Nephron progenitor cell (in vitro differentiated cells): ENCODE measurements around the gene LIPC.

ENCODE experiments used
- DNase-seq: peaks from one replicate; pipeline ENCODE4 v3.0.0; 2021
- H3K27ac Mint-ChIP-seq: 2 replicates; pipeline ENCODE4 v1.8.0; 2021; ENCODE audit warnings: mild to moderate bottlenecking, moderate library complexity, mixed read lengths
- H3K27me3 Mint-ChIP-seq: 2 replicates; pipeline ENCODE4 v1.8.0; 2021; ENCODE audit warnings: mild to moderate bottlenecking, low read depth, mixed read lengths; ENCODE audit not compliant: poor library complexity
- H3K36me3 Mint-ChIP-seq: 2 replicates; pipeline ENCODE4 v1.8.0; 2021; ENCODE audit warnings: low read depth, mixed read lengths
- H3K4me1 Mint-ChIP-seq: 2 replicates; pipeline ENCODE4 v1.8.0; 2021; ENCODE audit warnings: mixed read lengths
- H3K4me3 Mint-ChIP-seq: 2 replicates; pipeline ENCODE4 v1.8.0; 2021; ENCODE audit warnings: mild to moderate bottlenecking, moderate library complexity, mixed read lengths
- H3K9me3 Mint-ChIP-seq: 2 replicates; pipeline ENCODE4 v1.8.0; 2021; ENCODE audit warnings: mild to moderate bottlenecking, moderate library complexity, mixed read lengths
- TF ChIP-seq, protein P1 (sequence below): fragments of 200-600 bp; sonication (generic); IDR thresholded peaks from 2 replicates; pipeline ENCODE4 v1.5.0; 2021; ENCODE audit warnings: antibody characterized with exemption

LIPC gene

DNA sequence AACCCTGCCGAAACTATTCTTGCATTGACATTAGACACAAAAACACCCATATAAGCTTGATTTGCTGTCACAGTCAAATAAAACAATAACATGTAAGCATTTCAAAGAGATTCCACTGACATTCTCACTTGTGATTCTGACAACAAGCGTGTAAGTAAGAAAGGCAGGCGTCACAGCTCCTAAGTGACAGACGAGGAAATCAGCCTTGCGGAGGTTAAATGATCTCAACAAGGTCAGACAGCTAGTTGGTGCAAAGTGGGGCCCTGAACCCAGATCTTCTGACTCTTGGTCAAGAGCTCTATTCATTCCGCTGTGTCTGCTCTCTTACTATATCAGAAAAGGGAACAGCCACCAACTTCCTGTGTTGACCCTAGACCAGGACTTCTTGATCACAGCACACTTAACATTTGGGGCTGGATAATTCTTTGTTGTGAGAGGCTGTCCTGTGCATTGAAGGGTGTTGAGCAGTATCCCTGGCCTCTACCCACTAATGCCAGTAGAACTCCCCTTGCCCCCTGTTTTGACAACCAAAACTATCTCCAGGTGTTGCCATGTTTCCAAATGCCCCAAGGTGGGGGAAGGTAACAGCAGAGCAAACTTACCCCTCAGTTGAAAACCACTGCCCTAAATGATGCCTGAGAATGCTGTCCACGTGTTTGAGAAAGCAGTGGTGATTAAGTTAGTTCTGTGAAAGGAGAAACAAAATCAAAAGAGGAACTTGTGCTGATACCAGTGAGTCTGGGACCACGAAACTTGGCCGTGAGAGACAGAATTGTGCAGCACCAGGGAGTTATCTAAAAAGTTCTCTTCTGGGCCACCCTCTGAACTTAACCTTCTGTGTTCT is 86.1 kb downstream of the LIPC start:
- DNase-seq, result no peak
- H3K4me1 Mint-ChIP-seq, result peaks cover 68% of the 10 kb centered on the region
- no peak overlapping the region for H3K27ac Mint-ChIP-seq
- TF ChIP-seq, protein P1, sequence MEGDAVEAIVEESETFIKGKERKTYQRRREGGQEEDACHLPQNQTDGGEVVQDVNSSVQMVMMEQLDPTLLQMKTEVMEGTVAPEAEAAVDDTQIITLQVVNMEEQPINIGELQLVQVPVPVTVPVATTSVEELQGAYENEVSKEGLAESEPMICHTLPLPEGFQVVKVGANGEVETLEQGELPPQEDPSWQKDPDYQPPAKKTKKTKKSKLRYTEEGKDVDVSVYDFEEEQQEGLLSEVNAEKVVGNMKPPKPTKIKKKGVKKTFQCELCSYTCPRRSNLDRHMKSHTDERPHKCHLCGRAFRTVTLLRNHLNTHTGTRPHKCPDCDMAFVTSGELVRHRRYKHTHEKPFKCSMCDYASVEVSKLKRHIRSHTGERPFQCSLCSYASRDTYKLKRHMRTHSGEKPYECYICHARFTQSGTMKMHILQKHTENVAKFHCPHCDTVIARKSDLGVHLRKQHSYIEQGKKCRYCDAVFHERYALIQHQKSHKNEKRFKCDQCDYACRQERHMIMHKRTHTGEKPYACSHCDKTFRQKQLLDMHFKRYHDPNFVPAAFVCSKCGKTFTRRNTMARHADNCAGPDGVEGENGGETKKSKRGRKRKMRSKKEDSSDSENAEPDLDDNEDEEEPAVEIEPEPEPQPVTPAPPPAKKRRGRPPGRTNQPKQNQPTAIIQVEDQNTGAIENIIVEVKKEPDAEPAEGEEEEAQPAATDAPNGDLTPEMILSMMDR, result no peak
- H3K27me3 Mint-ChIP-seq, result peaks cover 2% of the 10 kb centered on the region
- no peak overlapping the region for H3K4me3 Mint-ChIP-seq
- H3K36me3 Mint-ChIP-seq, result peaks cover 13% of the 10 kb centered on the region
- peaks cover 30% of the 10 kb centered on the region for H3K9me3 Mint-ChIP-seq

DNA sequence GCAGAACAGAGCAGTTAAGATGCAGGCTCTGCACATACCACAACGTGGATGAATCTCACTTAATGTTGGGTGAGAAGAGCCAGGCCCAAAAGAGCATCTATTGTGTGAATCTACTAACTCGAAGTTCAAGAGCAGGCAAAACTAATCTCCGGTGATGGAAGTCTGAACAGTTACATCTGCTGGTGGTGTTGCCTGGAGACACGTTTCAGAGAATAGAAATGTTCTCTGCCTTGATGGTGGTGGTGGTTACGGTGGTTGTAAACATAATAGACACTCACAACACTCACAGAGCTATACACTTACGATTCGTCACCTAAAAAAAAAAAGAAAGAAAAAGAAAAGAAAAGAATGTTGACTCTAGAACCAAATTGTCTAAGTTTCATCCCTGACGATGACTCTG is 86.8 kb downstream of the LIPC start:
- Mint-ChIP-seq H3K27me3 (peaks cover 2% of the 10 kb centered on the region), H3K4me3 (no peak overlapping the region), H3K27ac (no peak overlapping the region), H3K9me3 (peaks cover 30% of the 10 kb centered on the region), H3K4me1 (peaks cover 68% of the 10 kb centered on the region), H3K36me3 (peaks cover 13% of the 10 kb centered on the region)
- DNase-seq, result no peak
- TF ChIP-seq, protein P1, result no peak

DNA sequence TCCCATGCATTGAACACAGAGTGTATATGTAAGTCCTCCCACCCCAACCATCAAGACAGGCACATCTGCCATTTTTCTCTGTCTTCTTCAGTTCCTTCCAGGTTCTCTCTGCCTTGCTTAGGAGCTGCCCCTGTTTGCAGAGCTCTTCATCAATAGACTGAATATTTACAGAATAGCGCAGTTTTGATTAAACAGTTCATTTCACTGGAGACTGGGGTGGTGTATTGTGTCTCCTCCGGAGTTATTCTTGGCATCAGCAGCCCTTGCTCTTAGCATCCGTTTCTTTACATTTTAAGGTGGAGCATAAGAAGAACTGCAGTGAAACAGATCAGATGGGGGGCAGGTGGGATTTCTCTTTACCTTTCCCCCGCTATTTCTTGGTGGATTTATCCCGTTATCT is 87.7 kb downstream of the LIPC start:
- Mint-ChIP-seq H3K9me3 (peaks cover 22% of the 10 kb centered on the region), H3K36me3 (peaks cover 13% of the 10 kb centered on the region), H3K4me3 (no peak overlapping the region), H3K27me3 (peaks cover 6% of the 10 kb centered on the region), H3K27ac (no peak overlapping the region), H3K4me1 (peaks cover 72% of the 10 kb centered on the region)
- no peak for DNase-seq
- TF ChIP-seq, protein P1, result no peak

DNA sequence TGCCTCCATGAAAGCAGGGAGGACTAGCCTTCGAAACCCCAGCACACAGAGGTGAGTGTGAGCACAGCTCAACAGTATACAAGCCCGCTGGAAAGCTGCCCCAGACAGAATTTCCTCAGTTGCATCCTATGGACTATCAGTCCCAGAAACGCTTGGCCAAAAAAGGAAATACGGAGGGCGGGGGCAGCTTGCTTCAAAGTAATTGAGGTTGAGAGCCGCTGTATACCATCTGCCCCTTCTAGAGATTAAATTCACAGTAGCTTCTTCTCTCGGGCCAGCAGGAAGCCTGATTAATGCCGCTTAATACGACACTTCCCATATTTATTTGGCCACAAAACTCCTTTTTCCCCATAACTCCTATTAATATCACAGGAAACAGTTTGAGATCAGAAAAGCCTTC is 88.7 kb downstream of the LIPC start:
- peaks cover 72% of the 10 kb centered on the region for H3K4me1 Mint-ChIP-seq
- peaks cover 3% of the 10 kb centered on the region for H3K27me3 Mint-ChIP-seq
- TF ChIP-seq, protein P1, result no peak
- H3K36me3 Mint-ChIP-seq, result peaks cover 9% of the 10 kb centered on the region
- H3K4me3 Mint-ChIP-seq, result no peak overlapping the region
- peaks cover 15% of the 10 kb centered on the region for H3K9me3 Mint-ChIP-seq
- peak overlapping the region; percentile 21 for H3K27ac Mint-ChIP-seq
- no peak for DNase-seq

DNA sequence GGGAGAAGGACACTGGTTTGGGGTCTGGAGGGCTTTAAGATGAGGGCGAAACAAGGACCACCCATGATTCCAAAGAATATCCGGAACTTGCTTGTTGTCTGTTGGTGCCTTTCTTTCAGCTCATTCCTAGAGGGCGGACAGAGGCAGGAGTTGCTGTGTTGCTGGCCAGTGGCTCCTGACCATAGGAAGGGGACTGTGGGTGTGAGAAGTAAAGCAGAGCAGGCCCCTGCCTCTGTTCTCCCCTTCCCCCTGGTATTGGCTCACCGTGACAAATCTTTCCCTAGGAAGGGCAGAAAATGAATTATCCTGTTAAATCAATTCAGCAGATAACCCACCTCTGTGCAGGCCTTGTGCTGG is 89.1 kb downstream of the LIPC start:
- no peak for DNase-seq
- H3K4me1 Mint-ChIP-seq, result peaks cover 72% of the 10 kb centered on the region
- peak overlapping the region; percentile 21 for H3K27ac Mint-ChIP-seq
- H3K27me3 Mint-ChIP-seq, result peaks cover 3% of the 10 kb centered on the region
- no peak overlapping the region for H3K4me3 Mint-ChIP-seq
- TF ChIP-seq, protein P1, result no peak
- H3K36me3 Mint-ChIP-seq, result peaks cover 4% of the 10 kb centered on the region
- peaks cover 11% of the 10 kb centered on the region for H3K9me3 Mint-ChIP-seq
